ENCODE measurements around the gene ERBB4.
A peak's percentile ranks its signal among the peaks of the same experiment; 100 is the strongest.

ERBB4 gene

DNA sequence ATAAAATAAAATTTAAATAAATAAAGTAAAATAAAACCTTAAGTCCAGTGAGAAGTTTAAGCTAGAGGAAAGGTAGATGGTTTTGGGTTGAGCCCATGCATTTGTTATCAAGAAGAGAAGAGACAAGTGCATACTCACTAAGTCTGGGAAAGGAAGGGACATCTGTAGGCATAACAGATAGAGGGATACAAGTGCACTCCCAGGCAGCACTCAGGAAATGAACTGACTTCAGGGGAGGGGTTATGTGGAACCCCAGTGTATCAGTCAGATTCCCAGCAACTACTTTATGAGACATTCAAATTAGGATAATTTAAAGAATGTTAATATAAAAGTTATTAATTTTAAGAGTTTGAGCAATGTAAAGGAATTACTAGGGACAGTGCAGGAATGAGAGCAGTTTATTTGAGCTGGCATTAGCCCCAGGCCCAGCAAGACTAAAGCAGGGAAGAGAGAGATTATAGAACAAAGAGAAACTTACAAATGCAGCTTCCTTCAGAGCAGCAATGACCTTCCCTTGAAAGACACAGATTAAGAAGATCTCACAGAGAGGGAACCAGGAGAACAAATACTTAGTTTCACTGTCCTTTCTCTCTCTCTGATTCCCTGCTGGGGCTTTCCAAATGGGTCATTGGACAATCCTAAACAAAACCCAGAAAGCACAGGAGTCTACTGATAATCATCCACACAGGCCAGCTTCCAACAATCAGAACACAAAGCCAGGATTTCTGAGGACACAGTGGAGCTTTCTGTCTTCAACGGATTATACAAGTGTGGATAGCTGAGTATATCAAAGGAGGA lies 109.7 kb downstream of the ERBB4 start:
- DNase-seq (ENCODE audit: low read depth): no peak

GRCh38 chr2:212427638-212428037 lies 111.0 kb downstream of the ERBB4 start:
- no peak for DNase-seq (ENCODE audit: low read depth)

- no peak for DNase-seq (ENCODE audit: low read depth)
These were observed 111.8 kb downstream of the ERBB4 start for GRCh38 chr2:212426637-212427412.

- DNase-seq (ENCODE audit: low read depth): peak; percentile 21
These were observed 114.5 kb downstream of the ERBB4 start for GRCh38 chr2:212424082-212424481.

GRCh38 chr2:212423089-212423488 lies 115.5 kb downstream of the ERBB4 start:
- DNase-seq (ENCODE audit: low read depth): no peak

DNA sequence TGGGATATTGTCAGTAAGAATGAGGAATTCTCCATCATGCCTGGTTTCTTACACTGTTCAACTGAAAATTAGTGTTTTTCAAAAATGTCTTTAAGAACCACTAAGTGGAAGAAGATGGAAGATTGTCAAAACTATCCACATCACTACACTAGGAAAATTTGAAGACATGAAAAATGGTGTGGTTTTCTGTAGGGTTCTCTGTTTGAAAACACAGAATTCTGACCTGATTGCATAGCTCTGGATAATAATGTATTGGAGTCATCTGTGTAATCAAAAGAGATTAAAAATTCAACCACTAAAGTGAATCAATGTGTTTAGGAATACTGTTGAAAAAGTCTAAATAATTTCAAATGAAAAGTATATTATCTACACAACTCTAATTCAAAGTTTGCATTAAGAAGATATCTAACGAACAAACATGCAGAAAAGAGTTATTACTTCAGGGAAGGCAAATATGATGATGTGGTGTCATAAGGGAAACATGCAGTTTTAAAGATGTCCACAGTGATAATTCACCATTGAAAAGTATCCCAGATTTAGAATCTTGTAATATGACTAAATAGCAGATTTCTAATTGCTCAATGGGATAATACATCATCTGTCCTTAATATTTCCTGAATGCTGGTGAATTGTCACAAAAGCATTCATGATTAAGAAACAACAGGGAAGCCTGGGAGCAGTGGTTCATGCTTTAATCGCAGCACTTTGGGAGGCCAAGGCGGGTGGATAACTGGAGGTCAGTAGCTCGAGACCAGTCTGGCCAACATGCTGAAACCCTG lies 116.9 kb downstream of the ERBB4 start:
- peak; percentile 92 for DNase-seq (ENCODE audit: low read depth)

- DNase-seq (ENCODE audit: low read depth): no peak
These were observed 122.5 kb downstream of the ERBB4 start for GRCh38 chr2:212416086-212416485.

- no peak for DNase-seq (ENCODE audit: low read depth)
These were observed 123.8 kb downstream of the ERBB4 start for GRCh38 chr2:212414767-212415211.

DNA sequence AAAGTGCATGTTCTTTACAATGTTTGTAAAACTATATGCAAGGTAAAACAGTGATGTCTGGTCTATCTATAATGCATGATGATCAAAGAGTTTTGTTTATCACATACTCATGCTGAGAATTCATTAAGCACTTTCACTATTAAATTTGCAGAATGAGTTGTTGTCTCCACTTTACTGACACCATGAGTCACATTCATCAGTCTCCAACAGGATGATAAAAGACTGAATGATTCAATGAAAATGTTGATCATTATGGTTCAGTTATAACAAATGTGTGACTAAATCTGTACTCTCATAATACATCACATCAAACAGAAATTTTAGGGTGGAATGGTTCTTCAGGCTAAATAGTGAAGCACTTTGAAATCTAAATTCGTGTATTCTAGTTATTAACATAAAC lies 129.0 kb downstream of the ERBB4 start:
- DNase-seq (ENCODE audit: low read depth): no peak

DNA sequence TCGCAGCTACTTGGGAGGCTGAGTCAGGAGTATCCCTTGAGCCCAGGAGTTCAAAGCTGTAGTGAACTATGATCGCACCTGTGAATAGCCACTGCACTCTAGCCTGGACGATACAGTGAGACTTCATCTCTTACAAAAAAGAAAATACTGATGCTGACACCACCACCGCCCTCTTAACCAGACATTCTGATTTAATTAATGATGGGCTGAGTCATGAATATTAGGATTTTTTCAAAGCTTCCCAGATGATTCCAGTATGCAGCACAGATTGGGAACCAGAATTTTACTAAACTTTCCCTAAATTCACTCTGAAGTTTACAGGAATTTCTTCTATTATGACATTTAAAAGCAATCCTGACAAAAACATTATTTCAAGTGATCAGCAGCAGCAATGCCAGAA lies 130.1 kb downstream of the ERBB4 start:
- DNase-seq (ENCODE audit: low read depth): no peak

- DNase-seq (ENCODE audit: low read depth): no peak
These were observed 131.9 kb downstream of the ERBB4 start for GRCh38 chr2:212406716-212407115.

GRCh38 chr2:212402316-212402715 lies 136.3 kb downstream of the ERBB4 start:
- peak; percentile 7 for DNase-seq (ENCODE audit: low read depth)

- no peak for DNase-seq (ENCODE audit: low read depth)
These were observed 140.3 kb downstream of the ERBB4 start for GRCh38 chr2:212398316-212398715.

DNA sequence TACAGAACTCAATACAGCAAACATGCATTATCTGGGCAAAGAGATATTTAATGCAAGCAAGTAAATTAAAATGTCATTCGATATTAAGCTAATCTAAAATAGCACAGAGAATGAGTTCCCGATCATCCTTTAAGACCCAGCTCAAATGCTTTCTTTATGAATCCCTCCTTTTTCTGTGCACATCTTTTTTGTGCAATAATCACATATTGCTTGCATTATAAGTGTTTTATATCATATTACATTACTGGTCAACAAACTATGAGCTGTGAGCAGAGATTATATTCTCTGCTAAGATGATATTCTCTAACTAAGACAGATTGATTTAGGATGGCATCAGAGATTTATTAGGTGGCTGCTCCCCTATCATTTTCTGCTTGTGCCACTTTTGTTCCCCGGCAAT lies 146.1 kb downstream of the ERBB4 start:
- DNase-seq (ENCODE audit: low read depth): no peak

GRCh38 chr2:212392043-212392442 lies 146.6 kb downstream of the ERBB4 start:
- peak; percentile 28 for DNase-seq (ENCODE audit: low read depth)

DNA sequence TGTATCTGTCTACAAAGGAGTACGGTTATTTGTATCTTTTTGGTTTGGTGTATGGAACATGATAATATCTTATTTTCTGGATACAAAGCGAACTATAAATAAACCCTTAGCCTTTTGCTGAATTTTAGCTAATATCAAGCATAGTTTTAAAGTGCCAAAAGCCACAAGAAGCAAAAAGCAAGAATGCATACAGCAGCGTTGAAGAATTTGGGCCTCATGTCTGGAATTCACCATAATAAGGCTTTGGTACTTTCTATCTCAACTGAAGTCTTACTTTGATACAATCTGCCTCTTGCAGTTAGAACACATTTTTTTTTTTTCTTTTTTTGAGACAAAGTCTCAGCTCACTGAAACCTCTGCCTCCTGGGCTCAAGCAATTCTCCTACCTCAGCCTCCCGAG lies 151.5 kb downstream of the ERBB4 start:
- no peak for DNase-seq (ENCODE audit: low read depth)

- DNase-seq (ENCODE audit: low read depth): peak; percentile 29
These were observed 153.4 kb downstream of the ERBB4 start for GRCh38 chr2:212385241-212385640.

- DNase-seq (ENCODE audit: low read depth): no peak
These were observed 154.6 kb downstream of the ERBB4 start for GRCh38 chr2:212384027-212384426.

DNA sequence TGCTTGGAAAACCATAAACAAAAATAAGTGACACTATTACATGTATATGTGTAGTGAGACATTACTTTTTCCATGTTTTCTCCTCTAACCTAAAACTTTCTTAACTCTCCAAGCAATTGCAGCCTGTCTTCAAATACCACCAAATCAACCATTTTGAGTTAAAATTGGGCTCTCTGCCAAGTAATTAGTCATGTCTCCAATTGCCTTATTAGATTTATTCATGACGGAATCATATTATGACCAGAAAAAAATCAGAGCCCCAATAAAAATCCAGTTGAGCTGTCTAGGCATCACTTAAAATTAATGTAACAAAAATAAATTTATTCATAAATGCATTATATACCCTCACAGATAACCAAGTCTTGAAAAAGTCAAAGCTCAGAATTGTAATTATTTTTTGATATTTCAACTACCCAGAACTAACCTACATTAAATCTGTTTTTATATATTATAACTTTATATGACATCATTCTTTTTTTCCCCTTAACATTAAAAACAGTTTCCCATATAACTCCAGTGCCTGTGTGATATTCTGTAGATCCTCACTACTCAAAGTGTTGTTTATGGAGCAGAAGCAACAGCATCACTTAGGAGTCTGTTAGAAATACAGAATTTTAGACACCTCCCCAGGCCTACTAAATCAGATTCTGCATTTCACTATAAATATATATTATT lies 157.0 kb downstream of the ERBB4 start:
- no peak for DNase-seq (ENCODE audit: low read depth)

DNA sequence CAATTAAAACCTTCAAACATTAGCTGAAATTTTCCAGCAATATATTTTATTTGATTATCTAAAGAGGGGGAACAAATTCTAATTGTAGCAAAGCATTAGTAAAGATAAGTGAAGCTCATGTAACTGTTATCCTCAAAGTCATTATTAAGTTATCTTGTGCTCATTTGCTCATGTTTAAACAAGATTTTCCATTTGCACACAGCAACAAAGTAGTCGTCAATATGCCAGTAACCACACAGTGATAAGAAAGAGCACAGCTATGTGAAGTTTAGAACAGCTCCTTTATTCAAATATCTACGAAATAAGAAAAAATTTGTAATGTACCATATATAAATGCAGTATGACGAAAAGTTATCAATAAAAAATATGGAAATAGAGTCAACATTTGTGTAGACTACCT lies 159.5 kb downstream of the ERBB4 start:
- DNase-seq (ENCODE audit: low read depth): no peak

- no peak for DNase-seq (ENCODE audit: low read depth)
These were observed 171.2 kb downstream of the ERBB4 start for GRCh38 chr2:212367431-212367830.
